B cell (primary cell): ENCODE measurements around the gene CSTF3. TPM values are rescaled to one million over a fixed set of nuclear protein-coding genes. Genes with fewer than 3 reads are reported as not detected.

Experiments
- ATAC-seq: fragments of 200-7000 bp; cut with Tn5 transposase; one replicate; pipeline ENCODE4 v1.10.0; 2021; ENCODE audit warnings: low read depth, mild to moderate bottlenecking, moderate number of reproducible peaks, moderate library complexity
- CTCF ChIA-PET: fragments of 350-600 bp; sonication (Branson Sonifier 250); formaldehyde crosslinking; loops from one replicate; lab custom pipeline; 2021; ENCODE audit warnings: antibody characterized with exemption, inconsistent platforms; lab: Charles Lee
- POLR2A ChIA-PET: fragments of 350-600 bp; sonication (Branson Sonifier 250); formaldehyde crosslinking; loops from one replicate; lab custom pipeline; 2021; ENCODE audit warnings: antibody characterized with exemption; lab: Charles Lee
- DNase-seq: peaks from one replicate; pipeline ENCODE4 v3.0.0; 2013
- H2AFZ ChIP-seq: 2 replicates; pipeline ENCODE4 v1.6.1; 2012; ENCODE audit warnings: mild to moderate bottlenecking, low read depth, low read length; ENCODE audit not compliant: insufficient read depth, poor library complexity, severe bottlenecking
- H3K27ac ChIP-seq, 2 donors: 1 replicate in 1 of 2; 2 replicates in 1 of 2; pipeline ENCODE4 v1.5.1; 2012 to 2013; ENCODE audit warnings: low read length in 2 of 2, mild to moderate bottlenecking in 2 of 2, moderate library complexity in 1 of 2
- H3K27me3 ChIP-seq, 4 experiments: fragments of 200-600 bp in 1 of 4; sonication (generic) in 1 of 4; replicated peaks in 1 of 4; 1 replicate in 2 of 4; 2 replicates in 2 of 4; pipeline versions ENCODE4 v1.6.1 to v1.7.0; 2013 to 2016; ENCODE audit warnings: low read length in 3 of 4, mild to moderate bottlenecking in 2 of 4, mixed read lengths in 1 of 4, moderate library complexity in 1 of 4; ENCODE audit not compliant: insufficient read depth in 4 of 4, control insufficient read depth in 3 of 4; ENCODE audit errors: control extremely low read depth in 1 of 4
- H3K36me3 ChIP-seq, 2 experiments: replicated peaks in 1 of 2; 1 replicate in 1 of 2; 2 replicates in 1 of 2; pipeline versions ENCODE4 v1.6.1 to v1.7.1; 2013; ENCODE audit warnings: low read length in 1 of 2; ENCODE audit not compliant: insufficient read depth in 2 of 2, control insufficient read depth in 1 of 2; ENCODE audit errors: control extremely low read depth in 1 of 2, extremely low read depth in 1 of 2
- H3K4me1 ChIP-seq, 2 donors: fragments of 200-600 bp in 1 of 2; sonication (generic) in 1 of 2; 1 replicate in 1 of 2; 2 replicates in 1 of 2; pipeline versions ENCODE4 v1.5.1 to v1.6.1; 2013 to 2017; ENCODE audit warnings: low read length in 2 of 2; ENCODE audit not compliant: control insufficient read depth in 2 of 2, insufficient read depth in 2 of 2
- H3K4me2 ChIP-seq: replicated peaks from 2 replicates; pipeline ENCODE3; 2012; ENCODE audit warnings: mild to moderate bottlenecking, low read depth, low read length; ENCODE audit not compliant: poor library complexity, severe bottlenecking
- H3K4me3 ChIP-seq, 5 experiments: fragments of 200-600 bp in 1 of 5; sonication (generic) in 1 of 5; 1 replicate in 3 of 5; 2 replicates in 2 of 5; pipeline versions ENCODE4 v1.5.1 to v1.7.0; 2011 to 2016; ENCODE audit warnings: low read length in 4 of 5, mild to moderate bottlenecking in 4 of 5, low read depth in 2 of 5, control low read depth in 1 of 5, moderate library complexity in 1 of 5; ENCODE audit not compliant: insufficient read depth in 1 of 5; ENCODE audit errors: control extremely low read depth in 1 of 5, extremely low read depth in 1 of 5
- H3K79me2 ChIP-seq: fragments of 200-600 bp; sonication (generic); one replicate; pipeline ENCODE4 v1.6.0; 2016; ENCODE audit warnings: low read length; ENCODE audit not compliant: control insufficient read depth, insufficient read depth
- H3K9ac ChIP-seq: fragments of 200-600 bp; sonication (generic); 2 replicates; pipeline ENCODE4 v1.6.1; 2017; ENCODE audit warnings: mild to moderate bottlenecking, low read length, moderate library complexity
- H3K9me3 ChIP-seq, 3 donors: one replicate each; pipeline versions ENCODE4 v1.6.1 to v1.7.1; 2013; ENCODE audit warnings: low read length in 2 of 3; ENCODE audit not compliant: control insufficient read depth in 2 of 3, insufficient read depth in 1 of 3; ENCODE audit errors: control extremely low read depth in 1 of 3
- H4K20me1 ChIP-seq: 2 replicates; pipeline ENCODE4 v1.6.0; 2012; ENCODE audit warnings: mild to moderate bottlenecking, low read length; ENCODE audit not compliant: insufficient read depth, control insufficient read depth, poor library complexity, severe bottlenecking
- H3K27ac Mint-ChIP-seq: one replicate; pipeline ENCODE4 v1.8.0; 2021; ENCODE audit warnings: mixed read lengths
- H3K27me3 Mint-ChIP-seq: one replicate; pipeline ENCODE4 v1.8.0; 2021; ENCODE audit warnings: mixed read lengths
- H3K4me1 Mint-ChIP-seq: one replicate; pipeline ENCODE4 v1.8.0; 2021; ENCODE audit warnings: mixed read lengths
- H3K4me3 Mint-ChIP-seq: one replicate; pipeline ENCODE4 v1.8.0; 2021; ENCODE audit warnings: mixed read lengths
- H3K9me3 Mint-ChIP-seq: one replicate; pipeline ENCODE4 v1.8.0; 2022; ENCODE audit warnings: mixed read lengths; ENCODE audit not compliant: insufficient read depth
- EZH2 ChIP-seq: IDR thresholded peaks from 2 replicates; pipeline ENCODE4 v1.6.1; 2012; ENCODE audit warnings: borderline replicate concordance, low read depth, mild to moderate bottlenecking, moderate library complexity, low read length; ENCODE audit not compliant: insufficient read depth, poor library complexity, severe bottlenecking
- intact Hi-C: fragments of 100-400 bp; cut with micrococcal nuclease; formaldehyde crosslinking; loops from one replicate; pipeline ENCODE4 v1.10.0; 2022
- polyA plus RNA-seq: library from polyadenylated mRNA; depleted of rRNA; stranded (reverse); fragments of >200 nt; gene quantifications from 2 replicates; pipeline ENCODE4 v1.2.3, GENCODE V29; 2012
- total RNA-seq, 2 donors: library from RNA; stranded (reverse); fragments of 120-200 nt in 1 of 2; gene quantifications; 1 replicate in 1 of 2; 2 replicates in 1 of 2; pipeline versions ENCODE4 v1.2.3 to v1.2.4, GENCODE V29; 2013 to 2022
- TF ChIP-seq, protein P1 (sequence below): fragments of 200-600 bp; IDR thresholded peaks from one replicate; pipeline ENCODE4 v1.8.0; 2022; ENCODE audit warnings: antibody characterized with exemption, mild to moderate bottlenecking

The CSTF3 gene
- total and polyA plus RNA-seq, 2 donors (not counting 1 experiment from before 2014, with no cell fraction given): 14.4 to 42.2 TPM

- Histone ChIP-seq H3K9ac (no peak overlapping the region), H3K9me3 (no peaks in the 10 kb centered on the region), H3K4me2 (no peak overlapping the region), H4K20me1 (no peaks in the 10 kb centered on the region), H3K4me3 (no peak overlapping the region), H3K36me3 (peaks cover 0 to 1% of the 10 kb centered on the region in 2 experiments), H3K27ac (no peak overlapping the region), H3K27me3 (no peaks in the 10 kb centered on the region), H2AFZ (no peak overlapping the region), H3K4me1 (no peaks in the 10 kb centered on the region), H3K79me2 (no peaks in the 10 kb centered on the region)
- intact Hi-C loops: no loop called here
- TF ChIP-seq, protein P1, sequence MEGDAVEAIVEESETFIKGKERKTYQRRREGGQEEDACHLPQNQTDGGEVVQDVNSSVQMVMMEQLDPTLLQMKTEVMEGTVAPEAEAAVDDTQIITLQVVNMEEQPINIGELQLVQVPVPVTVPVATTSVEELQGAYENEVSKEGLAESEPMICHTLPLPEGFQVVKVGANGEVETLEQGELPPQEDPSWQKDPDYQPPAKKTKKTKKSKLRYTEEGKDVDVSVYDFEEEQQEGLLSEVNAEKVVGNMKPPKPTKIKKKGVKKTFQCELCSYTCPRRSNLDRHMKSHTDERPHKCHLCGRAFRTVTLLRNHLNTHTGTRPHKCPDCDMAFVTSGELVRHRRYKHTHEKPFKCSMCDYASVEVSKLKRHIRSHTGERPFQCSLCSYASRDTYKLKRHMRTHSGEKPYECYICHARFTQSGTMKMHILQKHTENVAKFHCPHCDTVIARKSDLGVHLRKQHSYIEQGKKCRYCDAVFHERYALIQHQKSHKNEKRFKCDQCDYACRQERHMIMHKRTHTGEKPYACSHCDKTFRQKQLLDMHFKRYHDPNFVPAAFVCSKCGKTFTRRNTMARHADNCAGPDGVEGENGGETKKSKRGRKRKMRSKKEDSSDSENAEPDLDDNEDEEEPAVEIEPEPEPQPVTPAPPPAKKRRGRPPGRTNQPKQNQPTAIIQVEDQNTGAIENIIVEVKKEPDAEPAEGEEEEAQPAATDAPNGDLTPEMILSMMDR: no peak
- TF ChIP-seq EZH2: no peak
- no peaks in the 10 kb centered on the region for H3K4me1 Mint-ChIP-seq
- ATAC-seq: no peak
- H3K4me3 Mint-ChIP-seq: no peak overlapping the region
- no peak overlapping the region for H3K27ac Mint-ChIP-seq
- no peak for DNase-seq
- POLR2A ChIA-PET: no interaction called here
- CTCF ChIA-PET: interaction anchor here (0.9 to 1.8 kb wide), 2 partner anchors 44 to 221 kb away, joined by 3 to 5 read pairs; no protein-coding TSS in a partner anchor
- H3K9me3 Mint-ChIP-seq: no peaks in the 10 kb centered on the region
- H3K27me3 Mint-ChIP-seq: no peaks in the 10 kb centered on the region
Observed at GRCh38 chr11:33109294-33109895, 51.9 kb downstream of the CSTF3 start.

- H3K4me3 Mint-ChIP-seq: no peak overlapping the region
- POLR2A ChIA-PET: no interaction called here
Observed at GRCh38 chr11:33103836-33104235, 57.4 kb downstream of the CSTF3 start.

More at GRCh38 chr11:33103836-33104235, 57.4 kb downstream of the CSTF3 start:
- no peak overlapping the region for H3K27ac ChIP-seq
- TF ChIP-seq, protein P1: no peak
- Mint-ChIP-seq H3K4me1 (no peaks in the 10 kb centered on the region), H3K27ac (no peak overlapping the region), H3K9me3 (no peaks in the 10 kb centered on the region), H3K27me3 (no peaks in the 10 kb centered on the region)
- no peaks in the 10 kb centered on the region for H3K79me2 ChIP-seq
- DNase-seq (no peak), ATAC-seq (no peak)
- peaks cover 16% of the 10 kb centered on the region in 2 experiments for H3K36me3 ChIP-seq
- no peak overlapping the region for H3K4me2 ChIP-seq
- H3K9ac ChIP-seq: no peak overlapping the region
- CTCF ChIA-PET: no interaction called here
- no peaks in the 10 kb centered on the region for H3K9me3 ChIP-seq
- no peaks in the 10 kb centered on the region for H3K4me1 ChIP-seq
- H3K4me3 ChIP-seq: no peak overlapping the region
- H4K20me1 ChIP-seq: no peaks in the 10 kb centered on the region
- H2AFZ ChIP-seq: no peak overlapping the region
- intact Hi-C loops: no loop called here
- H3K27me3 ChIP-seq: no peaks in the 10 kb centered on the region
